Nucleus accumbens (tissue), 56 donors: Measurements from ENCODE around the gene RRP12.

ENCODE experiments used
- DNase-seq, 56 donors: peaks; one replicate each; lab custom pipeline; 2025; lab: John Stamatoyannopoulos, UW

Gene RRP12

GRCh38 chr10:97320480-97321031 lies 80.6 kb downstream of the RRP12 start:
- DNase-seq, result peak in 14 of 56 donors; percentile 4 to 49 (median 30)

DNA sequence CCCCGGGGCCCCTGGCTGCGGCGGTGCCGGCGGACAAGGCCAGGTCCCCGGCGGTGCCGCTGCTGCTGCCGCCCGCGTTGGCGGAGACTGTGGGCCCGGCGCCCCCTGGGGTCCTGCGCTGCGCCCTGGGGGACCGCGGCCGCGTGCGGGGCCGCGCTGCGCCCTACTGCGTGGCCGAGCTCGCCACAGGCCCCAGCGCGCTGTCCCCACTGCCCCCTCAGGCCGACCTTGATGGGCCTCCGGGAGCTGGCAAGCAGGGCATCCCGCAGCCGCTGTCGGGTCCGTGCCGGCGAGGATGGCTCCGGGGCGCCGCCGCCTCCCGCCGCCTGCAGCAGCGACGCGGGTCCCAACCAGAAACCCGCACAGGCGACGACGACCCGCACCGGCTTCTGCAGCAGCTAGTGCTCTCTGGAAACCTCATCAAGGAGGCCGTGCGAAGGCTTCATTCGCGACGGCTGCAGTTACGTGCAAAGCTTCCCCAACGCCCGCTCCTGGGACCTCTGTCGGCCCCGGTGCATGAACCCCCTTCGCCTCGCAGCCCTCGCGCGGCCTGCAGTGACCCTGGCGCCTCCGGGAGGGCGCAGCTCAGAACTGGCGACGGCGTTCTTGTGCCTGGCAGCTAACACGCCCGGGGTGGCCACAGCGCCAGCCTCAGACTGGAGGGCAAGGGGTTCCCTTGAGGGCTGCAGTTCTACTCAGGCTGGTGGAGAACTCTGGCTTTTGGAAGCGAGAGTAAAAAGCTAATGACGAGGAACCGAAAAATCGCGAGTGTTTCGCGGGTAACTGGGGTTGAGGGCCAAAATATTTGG lies 81.3 kb downstream of the RRP12 start:
- peak in 43 of 56 donors; percentile 6 to 74 (median 41) for DNase-seq

GRCh38 chr10:97318772-97319651 lies 82.1 kb downstream of the RRP12 start, which contains the start of gene FRAT1:
Gene FRAT1, plus strand, starts transcription at chr10:97319271. Its CDS starts 183 bp downstream, at chr10:97319454.
- peak; percentile 47 to 95 (median 87) for DNase-seq

GRCh38 chr10:97314671-97315070 lies 86.5 kb downstream of the RRP12 start:
- no peak for DNase-seq

DNA sequence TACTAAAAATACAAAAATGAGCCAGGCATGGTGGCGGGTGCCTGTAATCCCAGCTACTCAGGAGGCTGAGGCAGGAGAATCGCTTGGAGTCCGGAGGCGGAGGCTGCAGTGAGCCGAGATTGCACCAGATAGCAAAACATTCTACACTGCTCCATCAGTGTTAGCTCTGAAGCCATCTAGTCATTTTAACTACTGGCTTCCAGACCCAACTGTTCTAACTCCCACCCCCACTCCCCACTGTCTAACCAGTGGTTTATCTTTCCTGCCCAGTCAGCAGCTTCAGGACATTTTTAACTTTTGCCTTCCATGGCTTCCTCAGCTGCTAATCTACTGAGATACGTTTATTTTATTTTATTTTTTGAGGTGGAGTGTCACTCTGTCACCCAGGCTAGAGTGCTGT lies 88.2 kb downstream of the RRP12 start:
- no peak for DNase-seq

GRCh38 chr10:97311111-97311626 lies 90.0 kb downstream of the RRP12 start:
- no peak for DNase-seq

DNA sequence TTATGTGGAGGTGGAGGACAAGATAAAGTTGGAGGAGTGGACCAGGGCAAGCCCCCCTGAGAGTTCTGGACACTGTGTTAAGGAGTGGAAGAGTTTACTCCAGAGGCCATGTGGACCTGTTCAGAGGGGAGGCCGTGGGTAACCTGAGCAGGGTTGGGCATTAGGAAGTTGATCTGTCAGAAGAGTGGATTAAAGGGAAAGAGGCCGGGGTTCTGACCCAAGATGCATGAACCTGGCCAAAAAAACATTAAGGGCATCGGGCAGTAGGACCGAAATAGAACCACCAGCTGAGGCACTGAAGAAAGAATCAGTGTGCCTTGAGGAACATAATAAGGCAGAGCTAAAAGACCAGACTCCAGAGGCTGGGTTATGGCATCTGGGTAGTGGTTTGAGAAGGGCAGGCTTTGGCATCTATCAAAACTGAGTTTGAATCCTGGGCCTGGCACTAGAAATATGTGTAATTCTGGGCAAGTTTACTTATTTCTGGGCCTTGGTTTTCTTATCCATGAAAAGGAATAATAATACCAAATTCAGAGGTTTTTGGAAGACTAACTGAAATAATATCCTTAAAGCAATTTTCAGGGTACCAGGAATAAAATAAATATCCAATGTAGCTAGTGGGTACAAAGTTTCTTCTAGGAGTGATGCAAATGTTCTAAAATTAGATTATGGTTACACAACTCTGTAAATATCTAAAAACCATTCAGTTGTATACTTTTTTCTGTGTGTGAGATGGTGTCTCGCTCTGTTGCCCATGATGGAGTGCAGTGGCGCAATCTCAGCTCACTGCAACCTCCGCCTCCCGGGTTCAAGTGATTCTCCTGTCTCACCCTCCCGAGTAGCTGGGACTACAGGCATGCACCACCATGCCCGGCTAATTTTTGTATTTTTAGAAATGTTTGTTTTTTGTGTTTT lies 93.0 kb downstream of the RRP12 start:
- DNase-seq, result no peak

GRCh38 chr10:97307441-97307840 lies 93.7 kb downstream of the RRP12 start:
- DNase-seq, result no peak
